A549 (cell line): ENCODE data around the gene GSTO2. TPM values are rescaled to one million over a fixed set of nuclear protein-coding genes. Genes with fewer than 3 reads are reported as not detected.

ENCODE experiments used
- ATAC-seq, 2 experiments: fragments of 200-7000 bp in 1 of 2; fragments of >200 bp in 1 of 2; cut with Nextera tagmentation in 1 of 2; cut with Tn5 transposase in 1 of 2; 3 replicates each; pipeline versions ENCODE4 v1.8.0 to v1.9.1; 2018 to 2020; ENCODE audit warnings: mild to moderate bottlenecking in 1 of 2, moderate library complexity in 1 of 2
- CTCF ChIA-PET: fragments of 300-600 bp; sonication (Branson Sonifier 250); formaldehyde crosslinking; extraction: SDS; loops from one replicate; lab custom pipeline; 2021; ENCODE audit warnings: antibody characterized with exemption, inconsistent platforms; lab: Yijun Ruan, JAX
- POLR2A ChIA-PET: fragments of 350-600 bp; formaldehyde crosslinking; extraction: SDS; loops from one replicate; lab custom pipeline; 2021; ENCODE audit warnings: antibody characterized with exemption, inconsistent platforms; lab: Yijun Ruan, JAX
- DNase-seq, 2 experiments: peaks; one replicate each; pipeline versions ENCODE4 v3.0.0 to v3.0.0-alpha.2; 2011 to 2016; ENCODE audit warnings: low read depth in 1 of 2, low spot score in 1 of 2
- FAIRE-seq: peaks from 2 replicates; lab custom pipeline; 2011; peaks lifted over from hg19 to GRCh38; lab: Jason Lieb, UNC
- H3K27ac ChIP-seq, 2 experiments: fragments of >200 bp; sonication (Bioruptor Twin); formaldehyde crosslinking; 3 replicates each; pipeline ENCODE4 v1.5.1; 2016 to 2017
- H3K4me1 ChIP-seq: fragments of >200 bp; sonication (Bioruptor Twin); formaldehyde crosslinking; 3 replicates; pipeline ENCODE4 v1.6.1; 2016
- H3K4me2 ChIP-seq: fragments of >200 bp; sonication (Bioruptor Twin); formaldehyde crosslinking; 3 replicates; pipeline ENCODE4 v1.6.1; 2016
- H3K4me3 ChIP-seq: fragments of >200 bp; sonication (Bioruptor Twin); formaldehyde crosslinking; 3 replicates; pipeline ENCODE4 v1.5.1; 2016
- H3K9me3 ChIP-seq: fragments of >200 bp; sonication (Bioruptor Twin); formaldehyde crosslinking; 3 replicates; pipeline ENCODE4 v1.6.1; 2016
- CBX2 ChIP-seq: fragments of 200-600 bp; sonication (generic); IDR thresholded peaks from 2 replicates; pipeline ENCODE4 v1.6.1; 2016; ENCODE audit warnings: low read depth, mild to moderate bottlenecking, borderline replicate concordance
- CBX8 ChIP-seq: fragments of 200-600 bp; sonication (generic); IDR thresholded peaks from 2 replicates; pipeline ENCODE4 v1.6.1; 2016
- CEBPB ChIP-seq, 2 experiments: fragments of >200 bp in 1 of 2; sonication (Bioruptor Twin) in 1 of 2; formaldehyde crosslinking in 1 of 2; IDR thresholded peaks; 2 replicates each; pipeline ENCODE4 v1.6.1; 2012 to 2016
- CHD2 ChIP-seq: fragments of 150-350 bp; IDR thresholded peaks from 2 replicates; pipeline ENCODE4 v1.6.1; 2014; ENCODE audit warnings: low read length; ENCODE audit not compliant: partially characterized antibody
- CHD4 ChIP-seq: fragments of 200-600 bp; sonication (generic); IDR thresholded peaks from 2 replicates; pipeline ENCODE4 v1.6.1; 2016; ENCODE audit warnings: antibody characterized with exemption, mild to moderate bottlenecking, borderline replicate concordance
- EP300 ChIP-seq, 2 experiments: fragments of >200 bp; sonication (Bioruptor Twin); formaldehyde crosslinking; IDR thresholded peaks; 2 replicates in 1 of 2; 3 replicates in 1 of 2; pipeline ENCODE4 v1.6.1; 2016 to 2017
- ESRRA ChIP-seq: fragments of 150-350 bp; IDR thresholded peaks from 2 replicates; pipeline ENCODE4 v1.6.1; 2014; ENCODE audit warnings: mild to moderate bottlenecking, low read length, borderline replicate concordance
- FOSB ChIP-seq: fragments of 250-450 bp; sonication (Bioruptor Pico); IDR thresholded peaks from 2 replicates; pipeline ENCODE4 v1.5.0; 2020; ENCODE audit warnings: mild to moderate bottlenecking, moderate library complexity
- HDAC2 ChIP-seq: fragments of 200-600 bp; sonication (generic); IDR thresholded peaks from 2 replicates; pipeline ENCODE4 v1.6.1; 2016
- HOXA7 ChIP-seq: fragments of 250-450 bp; sonication (Bioruptor Pico); IDR thresholded peaks from 2 replicates; pipeline ENCODE4 v1.5.0; 2020; ENCODE audit warnings: mild to moderate bottlenecking, moderate library complexity
- HOXB5 ChIP-seq: fragments of 250-450 bp; sonication (Bioruptor Pico); IDR thresholded peaks from 2 replicates; pipeline ENCODE4 v1.5.0; 2020; ENCODE audit warnings: mild to moderate bottlenecking, moderate library complexity
- MAZ ChIP-seq: fragments of 150-350 bp; IDR thresholded peaks from 2 replicates; pipeline ENCODE4 v1.6.1; 2014; ENCODE audit warnings: antibody characterized with exemption, low read depth, low read length, borderline replicate concordance
- NPAS2 ChIP-seq: fragments of 250-450 bp; sonication (Bioruptor Pico); IDR thresholded peaks from 2 replicates; pipeline ENCODE4 v1.8.0; 2022; ENCODE audit warnings: mild to moderate bottlenecking, moderate library complexity, borderline replicate concordance
- NR3C1 ChIP-seq: fragments of >200 bp; sonication (Bioruptor Twin); formaldehyde crosslinking; IDR thresholded peaks from 3 replicates; pipeline ENCODE4 v1.6.1; 2017
- PHF8 ChIP-seq: fragments of 200-600 bp; sonication (generic); IDR thresholded peaks from 2 replicates; pipeline ENCODE4 v1.6.1; 2016; ENCODE audit warnings: low read depth, mild to moderate bottlenecking, antibody characterized with exemption, moderate library complexity, borderline replicate concordance
- POLR2AphosphoS2 ChIP-seq: conservative IDR thresholded peaks from 2 replicates; pipeline ENCODE4 v1.6.1; 2012; ENCODE audit warnings: low read length, improper control_type of control experiment, inconsistent platforms
- RAD21 ChIP-seq, 2 experiments: fragments of >200 bp in 1 of 2; sonication (Bioruptor Twin) in 1 of 2; formaldehyde crosslinking in 1 of 2; IDR thresholded peaks in 1 of 2; conservative IDR thresholded peaks in 1 of 2; 2 replicates in 1 of 2; 3 replicates in 1 of 2; pipeline ENCODE4 v1.6.1; 2012 to 2018; ENCODE audit warnings: inconsistent platforms in 1 of 2
- RARB ChIP-seq: fragments of 250-450 bp; sonication (Bioruptor Pico); IDR thresholded peaks from 2 replicates; pipeline ENCODE4 v1.8.0; 2021; ENCODE audit warnings: mild to moderate bottlenecking, moderate library complexity
- RCOR1 ChIP-seq: fragments of 150-350 bp; IDR thresholded peaks from 2 replicates; pipeline ENCODE4 v1.6.1; 2014; ENCODE audit warnings: antibody characterized with exemption, low read length, low read depth
- RNF2 ChIP-seq: fragments of 200-600 bp; sonication (generic); IDR thresholded peaks from 2 replicates; pipeline ENCODE4 v1.6.1; 2016; ENCODE audit warnings: low read depth, mild to moderate bottlenecking, antibody characterized with exemption, moderate library complexity, borderline replicate concordance
- TP53 ChIP-seq: fragments of 250-450 bp; sonication (Bioruptor Pico); IDR thresholded peaks from 2 replicates; pipeline ENCODE4 v1.5.0; 2021; ENCODE audit warnings: mild to moderate bottlenecking, moderate library complexity
- ZC3H11A ChIP-seq: fragments of 450-650 bp; IDR thresholded peaks from 2 replicates; pipeline ENCODE4 v1.6.1; 2014; ENCODE audit warnings: antibody characterized with exemption, mild to moderate bottlenecking
- ZNF302 ChIP-seq: fragments of 250-450 bp; sonication (Bioruptor Pico); IDR thresholded peaks from 2 replicates; pipeline ENCODE4 v1.9.0; 2021; ENCODE audit warnings: inconsistent platforms, mild to moderate bottlenecking, moderate library complexity
- ZSCAN20 ChIP-seq: fragments of 250-450 bp; sonication (Bioruptor Pico); IDR thresholded peaks from 2 replicates; pipeline ENCODE4 v1.8.0; 2022; ENCODE audit warnings: mild to moderate bottlenecking, moderate library complexity
- WGBS: methylation state at CpG from one replicate; pipeline ENCODE4 v1.1.6; 2017; ENCODE audit errors: missing lambda C conversion rate; 5-methylcytosine and 5-hydroxymethylcytosine counted together
- polyA plus RNA-seq, 4 experiments: library from polyadenylated mRNA; depleted of rRNA in 3 of 4; stranded (reverse); fragments of >200 nt; fragmentation: RNase III in 1 of 4; extraction: RNeasy Plus Mini Kit Qiagen cat#74134 plus additional on column Dnase treatment in 1 of 4; gene quantifications; 2 replicates in 3 of 4; 3 replicates in 1 of 4; pipeline ENCODE4 v1.2.3, GENCODE V29; 2011 to 2017
- TF ChIP-seq, protein P1 (sequence below): IDR thresholded peaks from 2 replicates; pipeline ENCODE4 v1.6.1; 2012; ENCODE audit warnings: low read depth, borderline replicate concordance
- TF ChIP-seq, protein P2 (sequence below): fragments of >200 bp; sonication (Bioruptor Twin); formaldehyde crosslinking; IDR thresholded peaks from 3 replicates; pipeline ENCODE4 v1.5.1; 2016
- TF ChIP-seq, protein P3 (sequence below): fragments of 250-450 bp; sonication (Bioruptor Pico); IDR thresholded peaks from 2 replicates; pipeline ENCODE4 v1.5.0; 2021; ENCODE audit warnings: mild to moderate bottlenecking, moderate library complexity, borderline replicate concordance
- TF ChIP-seq, protein P4 (sequence below): fragments of 250-450 bp; sonication (Bioruptor Pico); IDR thresholded peaks from 2 replicates; pipeline ENCODE4 v1.5.0; 2020; ENCODE audit warnings: low read depth, mild to moderate bottlenecking, moderate library complexity
- TF ChIP-seq, protein P5 (sequence below): fragments of 150-350 bp; IDR thresholded peaks from 2 replicates; pipeline ENCODE4 v1.6.1; 2014; ENCODE audit warnings: low read depth, mild to moderate bottlenecking, low read length

GSTO2 gene
- polyA plus RNA-seq, 2 of the 4 experiments (the other 2 are of a cell fraction), result 1.3 to 5.7 TPM

DNA sequence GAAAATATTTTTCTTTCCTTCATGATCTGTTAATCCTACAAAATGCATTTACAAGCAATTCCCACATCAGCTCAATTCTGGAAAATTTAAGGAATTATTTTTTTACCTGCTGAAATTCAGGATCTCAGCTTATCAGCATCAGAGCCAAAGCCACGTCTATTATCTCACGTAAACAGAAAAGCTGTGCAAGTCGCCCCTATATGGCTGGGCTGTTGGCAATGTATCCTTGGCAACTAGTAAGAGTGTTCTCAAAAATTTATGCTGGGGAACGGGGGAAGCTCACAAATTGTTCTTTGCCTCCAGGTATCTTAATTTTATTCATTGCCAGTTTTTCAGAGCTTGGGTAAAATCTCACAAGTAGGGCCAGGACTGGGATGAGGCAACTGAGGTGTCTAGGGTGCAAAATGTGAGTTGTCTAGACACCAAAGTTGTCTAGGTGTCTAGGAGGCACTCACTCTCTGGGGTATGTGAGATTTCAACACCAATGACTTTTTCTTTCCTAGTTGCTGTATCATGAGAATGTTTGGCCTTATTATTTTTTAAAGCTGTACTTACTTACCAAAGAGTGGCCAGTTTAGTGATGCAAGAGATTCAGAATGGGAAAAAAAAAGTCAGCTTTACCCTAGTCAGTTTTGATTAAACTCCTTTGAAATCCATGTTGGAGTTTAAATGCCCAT lies 5.1 kb downstream of the GSTO2 start:
- no peak for ATAC-seq
- 79% methylated on average over 4 of the region's 4 CpGs for WGBS
- CTCF ChIA-PET, result interaction anchor here (0.6 to 11.8 kb wide), 32 partner anchors 8 to 386 kb away, joined by 3 to 260 read pairs (median 4); partner anchors contain the start of genes CFAP58 and ITPRIP

DNA sequence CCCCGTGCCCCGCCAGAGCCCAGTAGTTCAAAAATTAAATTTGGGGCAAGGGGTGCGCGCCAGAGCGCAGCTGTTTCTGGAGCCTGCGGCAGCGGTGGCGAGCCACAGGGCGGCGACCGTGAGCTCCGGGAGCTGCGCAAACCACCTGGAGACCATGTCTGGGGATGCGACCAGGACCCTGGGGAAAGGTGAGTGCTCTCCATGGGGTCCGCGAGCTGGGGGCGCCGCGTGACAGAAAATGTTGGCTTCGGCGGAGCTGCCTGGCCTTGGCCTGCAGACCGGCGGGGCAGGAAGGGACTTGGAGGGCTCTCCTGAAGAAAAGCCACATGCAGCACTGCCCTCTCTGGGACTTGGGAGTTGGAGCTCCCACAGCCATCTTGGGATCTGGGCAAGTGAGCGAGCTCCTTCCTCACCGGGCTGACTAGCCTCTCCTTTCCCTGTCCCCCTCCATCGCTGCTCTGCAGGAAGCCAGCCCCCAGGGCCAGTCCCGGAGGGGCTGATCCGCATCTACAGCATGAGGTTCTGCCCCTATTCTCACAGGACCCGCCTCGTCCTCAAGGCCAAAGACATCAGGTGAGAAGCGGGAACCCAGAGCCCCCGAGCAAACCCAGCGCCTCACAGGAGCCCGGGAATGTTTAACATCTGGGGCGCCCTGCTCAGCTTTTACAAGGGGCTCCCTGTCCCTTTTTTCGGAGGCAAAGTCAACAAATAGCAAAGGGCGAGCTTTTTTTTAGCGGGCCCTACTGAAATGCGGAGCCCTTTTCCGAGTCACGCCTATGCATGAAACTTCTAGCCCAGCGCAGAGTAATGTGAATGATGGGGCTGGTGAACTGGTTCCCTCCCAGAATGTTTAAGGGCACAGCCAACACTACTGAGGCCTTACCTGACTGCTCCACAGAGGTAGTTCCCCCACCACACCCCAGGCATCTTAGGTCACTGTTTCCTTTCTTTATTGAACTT lies 6.1 kb downstream of the GSTO2 start:
- peak; percentile 57 to 80 for DNase-seq
- ATAC-seq, result peak; percentile 97
- no peaks in the 10 kb centered on the region for H3K9me3 ChIP-seq
- peak overlapping the region; percentile 29 to 76; a peak in 5 of 6 replicates for H3K27ac ChIP-seq
- FAIRE-seq, result no peak
- peaks cover 5% of the 10 kb centered on the region; the same call in 1 of the 3 replicates for H3K4me1 ChIP-seq
- ChIA-PET CTCF (interaction anchor here (0.7 to 11.8 kb wide), 32 partner anchors 9 to 387 kb away, joined by 3 to 260 read pairs (median 4); partner anchors contain the start of genes CFAP58 and ITPRIP), POLR2A (interaction anchor here (0.7 to 1.3 kb wide), 5 partner anchors 9 to 153 kb away, joined by 3 to 6 read pairs (median 3); partner anchors contain the start of genes GSTO1, ITPRIP and SFR1)
- H3K4me3 ChIP-seq, result peak overlapping the region; percentile 35
- WGBS, result 39% methylated on average over 42 of the region's 42 CpGs
- peak overlapping the region; percentile 67 for H3K4me2 ChIP-seq
- TF ChIP-seq NPAS2 (CRISPR knock-in tag) (no peak), HDAC2 (no peak), ZC3H11A (no peak), CBX2 (no peak), CHD2 (no peak), RCOR1 (no peak), CHD4 (no peak), RARB (no peak), POLR2AphosphoS2 (no peak), CBX8 (no peak), NR3C1 (no peak), RAD21 (conservative IDR thresholded peaks at IDR 0.05 in 1 of 2, IDR thresholded peaks at IDR 0.05 in 1 of 2) (peak; percentile 48 to 71; a peak in 4 of 5 replicates), ZNF302 (CRISPR knock-in tag) (no peak), ESRRA (no peak), FOSB (no peak)
- TF ChIP-seq, protein P1, sequence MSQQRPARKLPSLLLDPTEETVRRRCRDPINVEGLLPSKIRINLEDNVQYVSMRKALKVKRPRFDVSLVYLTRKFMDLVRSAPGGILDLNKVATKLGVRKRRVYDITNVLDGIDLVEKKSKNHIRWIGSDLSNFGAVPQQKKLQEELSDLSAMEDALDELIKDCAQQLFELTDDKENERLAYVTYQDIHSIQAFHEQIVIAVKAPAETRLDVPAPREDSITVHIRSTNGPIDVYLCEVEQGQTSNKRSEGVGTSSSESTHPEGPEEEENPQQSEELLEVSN, result 0 out of 2 replicates have a peak, but pooled peaks have one; percentile 25
- TF ChIP-seq, protein P2, sequence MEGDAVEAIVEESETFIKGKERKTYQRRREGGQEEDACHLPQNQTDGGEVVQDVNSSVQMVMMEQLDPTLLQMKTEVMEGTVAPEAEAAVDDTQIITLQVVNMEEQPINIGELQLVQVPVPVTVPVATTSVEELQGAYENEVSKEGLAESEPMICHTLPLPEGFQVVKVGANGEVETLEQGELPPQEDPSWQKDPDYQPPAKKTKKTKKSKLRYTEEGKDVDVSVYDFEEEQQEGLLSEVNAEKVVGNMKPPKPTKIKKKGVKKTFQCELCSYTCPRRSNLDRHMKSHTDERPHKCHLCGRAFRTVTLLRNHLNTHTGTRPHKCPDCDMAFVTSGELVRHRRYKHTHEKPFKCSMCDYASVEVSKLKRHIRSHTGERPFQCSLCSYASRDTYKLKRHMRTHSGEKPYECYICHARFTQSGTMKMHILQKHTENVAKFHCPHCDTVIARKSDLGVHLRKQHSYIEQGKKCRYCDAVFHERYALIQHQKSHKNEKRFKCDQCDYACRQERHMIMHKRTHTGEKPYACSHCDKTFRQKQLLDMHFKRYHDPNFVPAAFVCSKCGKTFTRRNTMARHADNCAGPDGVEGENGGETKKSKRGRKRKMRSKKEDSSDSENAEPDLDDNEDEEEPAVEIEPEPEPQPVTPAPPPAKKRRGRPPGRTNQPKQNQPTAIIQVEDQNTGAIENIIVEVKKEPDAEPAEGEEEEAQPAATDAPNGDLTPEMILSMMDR, result peak; percentile 83

More for the DNA sequence above, 5.1 kb downstream of the GSTO2 start:
- peak overlapping the region; percentile 29 to 76; a peak in 4 of 6 replicates for H3K27ac ChIP-seq
- FAIRE-seq (no peak), DNase-seq (no peak)
- H3K4me3 ChIP-seq, result no peak overlapping the region
- TF ChIP-seq, protein P3, sequence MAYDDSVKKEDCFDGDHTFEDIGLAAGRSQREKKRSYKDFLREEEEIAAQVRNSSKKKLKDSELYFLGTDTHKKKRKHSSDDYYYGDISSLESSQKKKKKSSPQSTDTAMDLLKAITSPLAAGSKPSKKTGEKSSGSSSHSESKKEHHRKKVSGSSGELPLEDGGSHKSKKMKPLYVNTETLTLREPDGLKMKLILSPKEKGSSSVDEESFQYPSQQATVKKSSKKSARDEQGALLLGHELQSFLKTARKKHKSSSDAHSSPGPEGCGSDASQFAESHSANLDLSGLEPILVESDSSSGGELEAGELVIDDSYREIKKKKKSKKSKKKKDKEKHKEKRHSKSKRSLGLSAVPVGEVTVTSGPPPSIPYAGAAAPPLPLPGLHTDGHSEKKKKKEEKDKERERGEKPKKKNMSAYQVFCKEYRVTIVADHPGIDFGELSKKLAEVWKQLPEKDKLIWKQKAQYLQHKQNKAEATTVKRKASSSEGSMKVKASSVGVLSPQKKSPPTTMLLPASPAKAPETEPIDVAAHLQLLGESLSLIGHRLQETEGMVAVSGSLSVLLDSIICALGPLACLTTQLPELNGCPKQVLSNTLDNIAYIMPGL, result no peak
- no peak for TF ChIP-seq TP53 (CRISPR knock-in tag)
- no peak for TF ChIP-seq RNF2
- TF ChIP-seq, protein P4, sequence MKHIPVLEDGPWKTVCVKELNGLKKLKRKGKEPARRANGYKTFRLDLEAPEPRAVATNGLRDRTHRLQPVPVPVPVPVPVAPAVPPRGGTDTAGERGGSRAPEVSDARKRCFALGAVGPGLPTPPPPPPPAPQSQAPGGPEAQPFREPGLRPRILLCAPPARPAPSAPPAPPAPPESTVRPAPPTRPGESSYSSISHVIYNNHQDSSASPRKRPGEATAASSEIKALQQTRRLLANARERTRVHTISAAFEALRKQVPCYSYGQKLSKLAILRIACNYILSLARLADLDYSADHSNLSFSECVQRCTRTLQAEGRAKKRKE (CRISPR knock-in tag), result no peak
- no peak for TF ChIP-seq EP300 (IDR thresholded peaks at IDR 0.05)
- TF ChIP-seq PHF8, result no peak
- TF ChIP-seq ZSCAN20, result no peak
- TF ChIP-seq, protein P5, sequence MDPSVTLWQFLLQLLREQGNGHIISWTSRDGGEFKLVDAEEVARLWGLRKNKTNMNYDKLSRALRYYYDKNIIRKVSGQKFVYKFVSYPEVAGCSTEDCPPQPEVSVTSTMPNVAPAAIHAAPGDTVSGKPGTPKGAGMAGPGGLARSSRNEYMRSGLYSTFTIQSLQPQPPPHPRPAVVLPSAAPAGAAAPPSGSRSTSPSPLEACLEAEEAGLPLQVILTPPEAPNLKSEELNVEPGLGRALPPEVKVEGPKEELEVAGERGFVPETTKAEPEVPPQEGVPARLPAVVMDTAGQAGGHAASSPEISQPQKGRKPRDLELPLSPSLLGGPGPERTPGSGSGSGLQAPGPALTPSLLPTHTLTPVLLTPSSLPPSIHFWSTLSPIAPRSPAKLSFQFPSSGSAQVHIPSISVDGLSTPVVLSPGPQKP, result no peak
- no peak for TF ChIP-seq RARB
- no peak for TF ChIP-seq CBX8
- TF ChIP-seq HOXA7 (CRISPR knock-in tag), result no peak
- TF ChIP-seq FOSB, result no peak
- TF ChIP-seq HOXB5 (CRISPR knock-in tag), result no peak
- TF ChIP-seq HDAC2, result no peak
- no peak for TF ChIP-seq POLR2AphosphoS2
- TF ChIP-seq CBX2, result no peak
- no peak for TF ChIP-seq CEBPB (IDR thresholded peaks at IDR 0.05)
- no peak for TF ChIP-seq MAZ
- no peak for TF ChIP-seq CHD4
- POLR2A ChIA-PET, result interaction anchor here (0.7 to 1.3 kb wide), 5 partner anchors 10 to 152 kb away, joined by 3 to 6 read pairs (median 3); partner anchors contain the start of genes GSTO1, ITPRIP and SFR1
- H3K4me2 ChIP-seq, result peak overlapping the region; percentile 67
- H3K9me3 ChIP-seq, result no peaks in the 10 kb centered on the region
- H3K4me1 ChIP-seq, result peaks cover 8% of the 10 kb centered on the region; the same call in 1 of the 3 replicates
